HepG2 (cell line): ENCODE data around the gene NPNT.

ENCODE experiments used
- CTCF ChIP-seq: sonication (generic); formaldehyde crosslinking; IDR thresholded peaks from 2 replicates; pipeline ENCODE4 v1.5.0; 2020; ENCODE audit warnings: mild to moderate bottlenecking, missing genetic modification reagents, moderate library complexity
- USF2 ChIP-seq, 2 experiments: sonication (generic) in 1 of 2; formaldehyde crosslinking in 1 of 2; IDR thresholded peaks; 2 replicates each; pipeline versions ENCODE4 v1.5.1 to v1.6.1; 2011 to 2020; ENCODE audit warnings: borderline replicate concordance in 1 of 2, low read depth in 1 of 2, low read length in 1 of 2, mild to moderate bottlenecking in 1 of 2, missing genetic modification reagents in 1 of 2, moderate library complexity in 1 of 2
- ZKSCAN5 ChIP-seq: sonication (generic); formaldehyde crosslinking; IDR thresholded peaks from 2 replicates; pipeline ENCODE4 v1.5.1; 2020; ENCODE audit warnings: mild to moderate bottlenecking, missing genetic modification reagents

- no peak for TF ChIP-seq ZKSCAN5
- no peak for TF ChIP-seq CTCF
- no peak for TF ChIP-seq USF2 (IDR thresholded peaks at IDR 0.05; ENCODE audit: low read depth, low read length)
- no peak for TF ChIP-seq USF2 (CRISPR knock-in tag; IDR thresholded peaks at IDR 0.05; ENCODE audit: borderline replicate concordance)
Observed at GRCh38 chr4:105976915-105977314, 81.6 kb downstream of the NPNT start.
